ENCODE data around the gene UBXN1. TPM values are rescaled to one million over a fixed set of nuclear protein-coding genes. Genes with fewer than 3 reads are reported as not detected.

The UBXN1 gene
- total and polyA plus RNA-seq, 2 experiments from 2014 or later: 73.0 to 73.2 TPM

Small RNAs within 50 kb of the gene (small RNA-seq; reads per million reads assigned to genes)
- gene SNORA57: not detected

Other genes with a start within 250 kb of the UBXN1 start
- gene AHNAK, start 132.3 kb downstream of the UBXN1 start, total RNA-seq: 218 and 237 TPM in 2 replicates
- 38.0 and 47.6 TPM in 2 replicates for gene AHNAK, start 132.3 kb downstream of the UBXN1 start, polyA plus RNA-seq
- gene EEF1G, start 105.2 kb downstream of the UBXN1 start, total RNA-seq: 1,612 and 1,634 TPM in 2 replicates
- gene EEF1G, start 105.2 kb downstream of the UBXN1 start, polyA plus RNA-seq: 501 and 526 TPM in 2 replicates
- 6.7 and 11.7 TPM in 2 replicates for gene TUT1, start 87.5 kb downstream of the UBXN1 start, total RNA-seq
- 14.2 and 16.5 TPM in 2 replicates for gene TUT1, start 87.5 kb downstream of the UBXN1 start, polyA plus RNA-seq
- gene MTA2, start 77.2 kb downstream of the UBXN1 start, total RNA-seq: 46.8 and 53.1 TPM in 2 replicates
- gene MTA2, start 77.2 kb downstream of the UBXN1 start, polyA plus RNA-seq: 17.1 and 25.6 TPM in 2 replicates
- 18.3 and 21.6 TPM in 2 replicates for gene EML3, start 66.3 kb downstream of the UBXN1 start, total RNA-seq
- gene EML3, start 66.3 kb downstream of the UBXN1 start, polyA plus RNA-seq: 22.6 and 51.0 TPM in 2 replicates
- 1.5 and 1.9 TPM in 2 replicates for gene ROM1, start 65.8 kb downstream of the UBXN1 start, total RNA-seq
- gene ROM1, start 65.8 kb downstream of the UBXN1 start, polyA plus RNA-seq: 2.1 and 3.2 TPM in 2 replicates
- 32.3 and 34.4 TPM in 2 replicates for gene B3GAT3, start 57.1 kb downstream of the UBXN1 start, total RNA-seq
- gene B3GAT3, start 57.1 kb downstream of the UBXN1 start, polyA plus RNA-seq: 59.6 and 61.4 TPM in 2 replicates
- 251 and 254 TPM in 2 replicates for gene GANAB, start 32.5 kb downstream of the UBXN1 start, total RNA-seq
- gene GANAB, start 32.5 kb downstream of the UBXN1 start, polyA plus RNA-seq: 212 and 232 TPM in 2 replicates
- 12.6 and 18.7 TPM in 2 replicates for gene INTS5, start 25.8 kb downstream of the UBXN1 start, total RNA-seq
- 19.1 and 21.1 TPM in 2 replicates for gene INTS5, start 25.8 kb downstream of the UBXN1 start, polyA plus RNA-seq
- 63.7 and 80.4 TPM in 2 replicates for gene C11orf98, start 13.9 kb downstream of the UBXN1 start, total RNA-seq
- gene C11orf98, start 13.9 kb downstream of the UBXN1 start, polyA plus RNA-seq: 116 and 133 TPM in 2 replicates
- gene CSKMT, start 13.8 kb downstream of the UBXN1 start, total RNA-seq: 10.0 and 22.5 TPM in 2 replicates
- gene CSKMT, start 13.8 kb downstream of the UBXN1 start, polyA plus RNA-seq: 5.7 and 7.1 TPM in 2 replicates
- gene UQCC3, start 7.4 kb downstream of the UBXN1 start, total RNA-seq: 8.9 and 11.1 TPM in 2 replicates
- 17.0 and 19.0 TPM in 2 replicates for gene UQCC3, start 7.4 kb downstream of the UBXN1 start, polyA plus RNA-seq
- 5.4 and 11.2 TPM in 2 replicates for gene LBHD1, start 6.8 kb downstream of the UBXN1 start, total RNA-seq
- 6.5 and 6.7 TPM in 2 replicates for gene LBHD1, start 6.8 kb downstream of the UBXN1 start, polyA plus RNA-seq
- 0.40 and 1.1 TPM in 2 replicates for gene LRRN4CL, start 10.5 kb upstream of the UBXN1 start, total RNA-seq
- 0.15 and 0.41 TPM in 2 replicates for gene LRRN4CL, start 10.5 kb upstream of the UBXN1 start, polyA plus RNA-seq
- 39.3 and 49.2 TPM in 2 replicates for gene BSCL2, start 28.4 kb upstream of the UBXN1 start, total RNA-seq
- gene BSCL2, start 28.4 kb upstream of the UBXN1 start, polyA plus RNA-seq: 78.7 and 81.0 TPM in 2 replicates
- 0.23 and 0.24 TPM in 2 replicates for gene GNG3, start 28.6 kb upstream of the UBXN1 start, total RNA-seq
- gene GNG3, start 28.6 kb upstream of the UBXN1 start, polyA plus RNA-seq: 0.41 and 1.2 TPM in 2 replicates
- gene HNRNPUL2, start 48.4 kb upstream of the UBXN1 start, total RNA-seq: 14.0 and 15.4 TPM in 2 replicates
- 2.3 and 3.7 TPM in 2 replicates for gene HNRNPUL2, start 48.4 kb upstream of the UBXN1 start, polyA plus RNA-seq
- gene TTC9C, start 49.4 kb upstream of the UBXN1 start, total RNA-seq: 26.3 and 35.0 TPM in 2 replicates
- 35.4 and 39.9 TPM in 2 replicates for gene TTC9C, start 49.4 kb upstream of the UBXN1 start, polyA plus RNA-seq
- gene ZBTB3, start 75.1 kb upstream of the UBXN1 start, total RNA-seq: 7.0 and 11.0 TPM in 2 replicates
- gene ZBTB3, start 75.1 kb upstream of the UBXN1 start, polyA plus RNA-seq: 4.0 and 4.3 TPM in 2 replicates
- 96.5 and 110 TPM in 2 replicates for gene POLR2G, start 82.5 kb upstream of the UBXN1 start, total RNA-seq
- 171 and 195 TPM in 2 replicates for gene POLR2G, start 82.5 kb upstream of the UBXN1 start, polyA plus RNA-seq
- 20.5 and 23.2 TPM in 2 replicates for gene TAF6L, start 92.3 kb upstream of the UBXN1 start, total RNA-seq
- gene TAF6L, start 92.3 kb upstream of the UBXN1 start, polyA plus RNA-seq: 35.9 and 36.0 TPM in 2 replicates
- 78.0 and 99.1 TPM in 2 replicates for gene TMEM179B, start 108.3 kb upstream of the UBXN1 start, total RNA-seq
- 163 and 172 TPM in 2 replicates for gene TMEM179B, start 108.3 kb upstream of the UBXN1 start, polyA plus RNA-seq
- gene TMEM223, start 112.9 kb upstream of the UBXN1 start, total RNA-seq: 28.4 and 31.9 TPM in 2 replicates
- gene TMEM223, start 112.9 kb upstream of the UBXN1 start, polyA plus RNA-seq: 30.3 and 36.1 TPM in 2 replicates
- gene NXF1, start 126.4 kb upstream of the UBXN1 start, total RNA-seq: 37.2 and 37.6 TPM in 2 replicates
- 71.9 and 91.4 TPM in 2 replicates for gene NXF1, start 126.4 kb upstream of the UBXN1 start, polyA plus RNA-seq
- gene STX5, start 153.0 kb upstream of the UBXN1 start, total RNA-seq: 35.4 and 37.3 TPM in 2 replicates
- gene STX5, start 153.0 kb upstream of the UBXN1 start, polyA plus RNA-seq: 49.7 and 50.4 TPM in 2 replicates
- not detected in 2 replicates for gene TEX54, start 153.8 kb upstream of the UBXN1 start, total RNA-seq
- gene TEX54, start 153.8 kb upstream of the UBXN1 start, polyA plus RNA-seq: 1.8 and 3.5 TPM in 2 replicates
- gene WDR74, start 160.5 kb upstream of the UBXN1 start, total RNA-seq: 28.0 and 30.9 TPM in 2 replicates
- gene WDR74, start 160.5 kb upstream of the UBXN1 start, polyA plus RNA-seq: 28.9 and 34.1 TPM in 2 replicates
- 335 and 573 TPM in 2 replicates for gene SLC3A2, start 201.8 kb upstream of the UBXN1 start, total RNA-seq
- gene SLC3A2, start 201.8 kb upstream of the UBXN1 start, polyA plus RNA-seq: 456 and 476 TPM in 2 replicates
- gene CHRM1, start 242.3 kb upstream of the UBXN1 start, total RNA-seq: not detected in 2 replicates
- gene CHRM1, start 242.3 kb upstream of the UBXN1 start, polyA plus RNA-seq: not detected in 2 replicates